Tibial nerve (tissue), 3 donors: Measurements from ENCODE around the gene KCNG4.

Source experiments
- CTCF ChIP-seq, 5 experiments: fragments of 200-600 bp in 3 of 5; fragments of 450-650 bp in 2 of 5; sonication (generic) in 3 of 5; IDR thresholded peaks; one replicate each; pipeline ENCODE4 v1.5.1; 2016 to 2019; ENCODE audit warnings: antibody characterized with exemption in 5 of 5, mild to moderate bottlenecking in 3 of 5, moderate library complexity in 2 of 5
- POLR2A ChIP-seq, 2 donors: fragments of 450-650 bp; IDR thresholded peaks; one replicate each; pipeline ENCODE4 v1.6.1; 2017; ENCODE audit warnings: antibody characterized with exemption in 2 of 2, mild to moderate bottlenecking in 2 of 2, moderate library complexity in 2 of 2

DNA sequence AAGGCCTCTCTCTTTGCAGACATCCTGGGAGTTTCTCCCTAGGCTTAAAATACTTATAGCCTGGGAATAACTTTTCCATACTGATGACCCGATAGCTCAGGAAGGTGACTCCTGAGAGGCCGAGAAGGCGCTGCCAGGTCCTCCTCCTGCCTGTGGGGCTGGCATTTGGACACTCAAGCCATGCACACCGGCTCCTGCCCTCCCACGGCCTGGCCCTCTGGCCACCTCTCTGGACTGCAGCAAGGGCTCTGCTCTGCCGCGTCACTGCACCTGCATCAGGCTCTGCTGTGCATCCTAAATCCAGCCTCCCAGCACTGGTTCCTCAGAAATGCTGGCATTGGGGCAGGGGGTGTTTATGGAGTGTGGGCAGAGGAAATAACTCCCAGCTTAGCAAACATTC lies 14.2 kb downstream of the KCNG4 start:
- TF ChIP-seq POLR2A (IDR thresholded peaks at IDR 0.05) (no peak), CTCF (IDR thresholded peaks at IDR 0.05) (no peak)
